Measurements from ENCODE around the gene TWNK. TPM values are rescaled to one million over a fixed set of nuclear protein-coding genes. Genes with fewer than 3 reads are reported as not detected.

TWNK gene
- total and polyA plus RNA-seq, 2 donors (not counting 3 experiments of a cell fraction or from before 2014, with no cell fraction given) = 5.6 to 10.9 TPM

GRCh38 chr10:100943508-100943907 is 43.8 kb upstream of the TWNK start:
- no peaks in the 10 kb centered on the region for H3K9me1 ChIP-seq (replicated peaks; ENCODE audit: control insufficient read depth, extremely low read depth, insufficient read depth, low read length)
- H3K27ac ChIP-seq (ENCODE audit: insufficient read depth, low read depth, low read length) = no peak overlapping the region
- H3K79me2 ChIP-seq (ENCODE audit: control insufficient read depth, insufficient read depth, low read length) = no peaks in the 10 kb centered on the region
- ChIA-PET CTCF (interaction anchor here (0.7 to 1.1 kb wide), 2 partner anchors 9 to 11 kb away, joined by 3 read pairs; no protein-coding TSS in a partner anchor), POLR2A (no interaction called here)
- intact Hi-C loops (cut with micrococcal nuclease) = no loop called here
- dilution Hi-C loops (cut with MboI; ENCODE audit: extremely low pct_ligation_motif_present, low sequenced_read_pairs) = no loop called here
- H3K9me3 ChIP-seq (replicated peaks; ENCODE audit: control insufficient read depth, insufficient read depth, low read length) = no peaks in the 10 kb centered on the region
- H2AFZ ChIP-seq (ENCODE audit: low read depth, low read length) = no peak overlapping the region
- no peak overlapping the region for H3K4me2 ChIP-seq (ENCODE audit: insufficient read depth, low read length)
- DNase-seq (ENCODE audit: low read depth, low spot score) = no peak
- TF ChIP-seq MAX (IDR thresholded peaks at IDR 0.05; ENCODE audit: insufficient read depth, insufficient read length) (no peak), POLR2A (IDR thresholded peaks at IDR 0.05; ENCODE audit: low read depth, low read length) (no peak), POLR2AphosphoS5 (IDR thresholded peaks at IDR 0.05; ENCODE audit: insufficient read depth, low read depth, low read length) (no peak), MYC (IDR thresholded peaks at IDR 0.05; ENCODE audit: low read depth, low read length) (no peak), JUN (IDR thresholded peaks at IDR 0.05; ENCODE audit: borderline replicate concordance, insufficient read depth, insufficient read length, low read depth) (no peak), EZH2 (IDR thresholded peaks at IDR 0.05; ENCODE audit: borderline replicate concordance, low read depth, low read length, severe bottlenecking) (no peak), FOS (IDR thresholded peaks at IDR 0.05; ENCODE audit: borderline replicate concordance, insufficient read depth, low read length) (no peak), GATA2 (IDR thresholded peaks at IDR 0.05; ENCODE audit: insufficient read depth, insufficient read length, low read depth, low read length) (no peak), CTCF (IDR thresholded peaks at IDR 0.05; ENCODE audit: extremely low read depth in 1 of 2, insufficient read depth in 1 of 2, low read depth in 1 of 2, low read length in 2 of 2) (no peak)
- H3K4me3 ChIP-seq (replicated peaks in 1 of 3; ENCODE audit: insufficient read depth in 1 of 3, low read depth in 1 of 3, low read length in 3 of 3) = no peak overlapping the region
- no TSS peak for BruUV-seq (replicated peaks)
- no peaks in the 10 kb centered on the region for H3K27me3 ChIP-seq (ENCODE audit: control insufficient read depth in 2 of 2, insufficient read depth in 2 of 2, low read length in 2 of 2)
- no peaks in the 10 kb centered on the region for H4K20me1 ChIP-seq (replicated peaks; ENCODE audit: control insufficient read depth, extremely low read depth, insufficient read depth, low read length)
- H3K36me3 ChIP-seq (ENCODE audit: control insufficient read depth in 2 of 2, extremely low read depth in 1 of 2, insufficient read depth in 2 of 2, low read length in 2 of 2) = peaks cover 13 to 17% of the 10 kb centered on the region in 2 experiments
- no peak overlapping the region for H3K9ac ChIP-seq (replicated peaks; ENCODE audit: extremely low read depth, insufficient read depth, low read length)
- no peaks in the 10 kb centered on the region for H3K4me1 ChIP-seq (ENCODE audit: control insufficient read depth, extremely low read depth, insufficient read depth, low read length)
- no peak for FAIRE-seq
